HepG2 (cell line): ENCODE results near the gene CNOT6. TPM values are rescaled to one million over a fixed set of nuclear protein-coding genes. Genes with fewer than 3 reads are reported as not detected.

Experiments
- ATAC-seq: fragments of 200-7000 bp; cut with Tn5 transposase; 3 replicates; pipeline ENCODE4 v1.9.1; 2020; ENCODE audit warnings: mild to moderate bottlenecking, moderate library complexity
- BruUV-seq: library from RNA; stranded (reverse); fragments of 400-500 nt; replicated peaks from 2 replicates; lab custom pipeline; 2021; lab: Mats Ljungman, UMichigan
- CTCF ChIA-PET: fragments of 300-600 bp; formaldehyde crosslinking; extraction: SDS; loops from one replicate; lab custom pipeline; 2021; ENCODE audit warnings: low total read pairs, inconsistent platforms, low intra/inter-chr PET ratio; lab: Yijun Ruan, JAX
- POLR2A ChIA-PET: fragments of 350-600 bp; sonication (Branson Sonifier 250); formaldehyde crosslinking; loops from one replicate; lab custom pipeline; 2020; ENCODE audit warnings: antibody characterized with exemption, inconsistent platforms; lab: Yijun Ruan, JAX
- DNase-seq: peaks from one replicate; pipeline ENCODE4 v3.0.0-alpha.2; 2015; ENCODE audit warnings: low spot score
- FAIRE-seq: peaks from 3 replicates; lab custom pipeline; 2011; peaks lifted over from hg19 to GRCh38; lab: Jason Lieb, UNC
- H2AFZ ChIP-seq: one replicate; pipeline ENCODE4 v1.6.1; 2011; ENCODE audit warnings: low read length, inconsistent platforms
- H3K27ac ChIP-seq: fragments of 300-600 bp; 3 replicates; pipeline ENCODE4 v1.8.0; 2011; ENCODE audit warnings: mixed run types, mild to moderate bottlenecking, mixed read lengths, low read length, inconsistent platforms; ENCODE audit not compliant: insufficient read depth; ENCODE audit errors: extremely low read length
- H3K27me3 ChIP-seq, 2 experiments: fragments of 200-600 bp in 1 of 2; 2 replicates in 1 of 2; 3 replicates in 1 of 2; pipeline versions ENCODE4 v1.6.0 to v1.8.0; 2011; ENCODE audit warnings: low read length in 2 of 2, mild to moderate bottlenecking in 2 of 2, moderate library complexity in 2 of 2, inconsistent platforms in 1 of 2; ENCODE audit not compliant: insufficient read depth in 2 of 2, control insufficient read depth in 1 of 2
- H3K36me3 ChIP-seq, 2 experiments: fragments of 200-600 bp in 1 of 2; replicated peaks in 1 of 2; 2 replicates in 1 of 2; 3 replicates in 1 of 2; pipeline versions ENCODE4 v1.5.1 to v1.8.0; 2011; ENCODE audit warnings: low read length in 2 of 2, inconsistent platforms in 1 of 2; ENCODE audit not compliant: insufficient read depth in 2 of 2, control insufficient read depth in 1 of 2
- H3K4me1 ChIP-seq: 2 replicates; pipeline ENCODE4 v1.5.1; 2012; ENCODE audit warnings: low read length, inconsistent platforms; ENCODE audit not compliant: insufficient read depth
- H3K4me2 ChIP-seq: 2 replicates; pipeline ENCODE4 v1.6.0; 2011; ENCODE audit warnings: low read depth, low read length, inconsistent platforms
- H3K4me3 ChIP-seq, 3 experiments: fragments of 200-600 bp in 1 of 3; sonication (generic), shearing (Covaris generic) in 1 of 3; replicated peaks in 1 of 3; 2 replicates each; pipeline ENCODE4 v1.5.1; 2011 to 2016; ENCODE audit warnings: low read length in 3 of 3, inconsistent platforms in 2 of 3, low read depth in 2 of 3, mild to moderate bottlenecking in 2 of 3, control low read depth in 1 of 3, mixed read lengths in 1 of 3; ENCODE audit not compliant: insufficient read depth in 1 of 3
- H3K79me2 ChIP-seq: one replicate; pipeline ENCODE4 v1.6.1; 2011; ENCODE audit warnings: low read length, inconsistent platforms; ENCODE audit not compliant: insufficient read depth
- H3K9ac ChIP-seq: 2 replicates; pipeline ENCODE4 v1.6.0; 2011; ENCODE audit warnings: mild to moderate bottlenecking, low read depth, low read length, inconsistent platforms; ENCODE audit not compliant: insufficient read depth
- H3K9me3 ChIP-seq: 2 replicates; pipeline ENCODE4 v1.5.1; 2012; ENCODE audit warnings: mild to moderate bottlenecking, low read length
- H4K20me1 ChIP-seq: 2 replicates; pipeline ENCODE4 v1.6.0; 2011; ENCODE audit warnings: inconsistent platforms, mild to moderate bottlenecking, low read length, moderate library complexity; ENCODE audit not compliant: insufficient read depth
- KDM1A ChIP-seq: IDR thresholded peaks from 2 replicates; pipeline ENCODE4 v1.6.1; 2016; ENCODE audit warnings: missing compliant biosample characterization
- KDM4B ChIP-seq: sonication (generic); formaldehyde crosslinking; IDR thresholded peaks from 2 replicates; pipeline ENCODE4 v1.4.0; 2020; ENCODE audit warnings: missing genetic modification reagents
- MIXL1 ChIP-seq: IDR thresholded peaks from 2 replicates; pipeline ENCODE4 v1.6.1; 2016
- RAD21 ChIP-seq: fragments of 450-650 bp; formaldehyde crosslinking; IDR thresholded peaks from 2 replicates; pipeline ENCODE4 v1.5.0; 2020; ENCODE audit warnings: mild to moderate bottlenecking
- XRCC5 ChIP-seq: fragments of 200-400 bp; formaldehyde crosslinking; optimal IDR thresholded peaks from 2 replicates; pipeline ENCODE3; 2017; ENCODE audit warnings: mild to moderate bottlenecking, low read length
- ZNF225 ChIP-seq: sonication (generic); formaldehyde crosslinking; IDR thresholded peaks from 2 replicates; pipeline ENCODE4 v1.4.0; 2020; ENCODE audit warnings: mild to moderate bottlenecking, missing genetic modification reagents
- ZNF510 ChIP-seq: sonication (generic); formaldehyde crosslinking; IDR thresholded peaks from 2 replicates; pipeline ENCODE4 v1.4.0; 2020; ENCODE audit warnings: low read depth, mild to moderate bottlenecking, missing genetic modification reagents
- ZNF552 ChIP-seq: sonication (generic); formaldehyde crosslinking; IDR thresholded peaks from 2 replicates; pipeline ENCODE4 v1.9.0; 2022; ENCODE audit warnings: missing genetic modification reagents, mild to moderate bottlenecking, borderline replicate concordance
- ZNF724P ChIP-seq: sonication (generic); formaldehyde crosslinking; IDR thresholded peaks from 2 replicates; pipeline ENCODE4 v1.8.0; 2022; ENCODE audit warnings: missing genetic modification reagents, borderline replicate concordance
- WGBS: methylation state at CpG from one replicate; pipeline ENCODE4 v1.1.6; 2017; ENCODE audit warnings: low lambda C conversion rate; 5-methylcytosine and 5-hydroxymethylcytosine counted together
- in situ Hi-C: cut with HindIII; loops from 2 replicates; pipeline ENCODE4 v1.10.0; 2017; ENCODE audit warnings: low pct_unique_long_range_greater_than_20kb; ENCODE audit not compliant: extremely low pct_ligation_motif_present
- intact Hi-C: fragments of 100-400 bp; cut with micrococcal nuclease; formaldehyde crosslinking; loops from one replicate; pipeline ENCODE4 v1.10.0; 2022; ENCODE audit not compliant: unreplicated experiment
- polyA plus RNA-seq, 8 experiments: library from polyadenylated mRNA; depleted of rRNA in 3 of 8; stranded (reverse) in 7 of 8; unstranded in 1 of 8; fragments of >200 nt; fragmentation: Illumina TruSeq in 4 of 8; extraction: Trizol in 4 of 8; gene quantifications; 2 replicates each; pipeline versions ENCODE4 v1.2.1 to v1.2.3, GENCODE V29; 2011 to 2016; ENCODE audit warnings: low read depth in 4 of 8, missing spikeins in 1 of 8, mixed read lengths in 1 of 8; ENCODE audit not compliant: insufficient read depth in 1 of 8
- total RNA-seq, 5 experiments: library from RNA; depleted of rRNA; stranded (reverse); fragments of >200 nt; fragmentation: Illumina TruSeq; extraction: Trizol; gene quantifications; 2 replicates each; pipeline ENCODE4 v1.2.3, GENCODE V29; 2016; ENCODE audit warnings: low read depth in 1 of 5
- TF ChIP-seq, protein P1 (sequence below): sonication (generic); formaldehyde crosslinking; IDR thresholded peaks from 2 replicates; pipeline ENCODE4 v1.5.1; 2020; ENCODE audit warnings: mild to moderate bottlenecking, missing genetic modification reagents, borderline replicate concordance
- TF ChIP-seq, protein P2 (sequence below): sonication (generic); formaldehyde crosslinking; IDR thresholded peaks from 2 replicates; pipeline ENCODE4 v1.5.0; 2020; ENCODE audit warnings: mild to moderate bottlenecking, missing genetic modification reagents, moderate library complexity
- TF ChIP-seq, protein P3 (sequence below): sonication (generic); formaldehyde crosslinking; IDR thresholded peaks from 2 replicates; pipeline ENCODE4 v1.8.1; 2023; ENCODE audit warnings: missing genetic modification reagents, inconsistent platforms, borderline replicate concordance

The CNOT6 gene
- total and polyA plus RNA-seq, 2 of the 13 experiments (the other 11 are each of a cell fraction or from before 2014, with no cell fraction given), result 8.8 to 9.1 TPM

DNA sequence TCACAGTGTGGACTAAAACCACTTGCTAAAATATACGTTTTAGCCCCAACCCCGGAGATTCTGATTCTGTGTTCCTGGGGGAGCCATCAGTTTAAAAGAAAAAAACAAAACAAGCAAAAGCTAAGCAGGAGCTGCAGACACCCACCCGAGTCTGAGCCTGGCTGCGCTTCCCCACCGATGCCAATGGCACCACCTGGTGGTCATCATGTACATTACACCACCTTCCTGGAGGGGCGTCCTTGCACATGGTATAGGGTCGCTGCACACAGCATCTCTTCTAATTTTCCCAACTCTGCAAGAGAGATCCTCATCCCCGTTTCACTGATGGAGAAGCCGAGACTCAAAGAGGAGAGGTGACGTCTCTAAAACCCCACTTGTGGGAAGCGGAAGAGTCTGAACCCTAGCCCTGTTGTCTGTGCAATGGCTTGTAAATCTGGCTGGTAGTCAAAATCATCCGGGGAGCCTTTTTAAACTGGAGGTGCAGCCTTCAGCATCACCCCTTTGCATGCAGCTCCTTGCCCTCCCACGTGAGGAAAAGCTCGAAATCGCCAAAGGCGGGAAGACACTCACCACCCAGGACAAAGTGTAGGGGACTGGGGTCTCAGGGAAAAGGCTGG lies 23.1 kb upstream of the CNOT6 start:
- peaks cover 3 to 31% of the 10 kb centered on the region in 2 experiments; a peak in 3 of 5 replicates for H3K27me3 ChIP-seq
- BruUV-seq, result no TSS peak
- 0 out of 2 replicates have a peak, but pooled peaks cover 2% of the 10 kb centered on the region for H4K20me1 ChIP-seq
- intact Hi-C loops (loop anchor here (5.0 to 10.0 kb wide), 2 partner anchors 59 to 176 kb away; partner anchors contain the start of gene MAPK9), in situ Hi-C loops (loop anchor here (10.0 to 25.0 kb wide), 2 partner anchors 176 to 259 kb away; partner anchors contain the start of genes MAPK9 and RASGEF1C)
- no peak overlapping the region for H3K4me3 ChIP-seq
- H3K4me2 ChIP-seq, result no peak overlapping the region
- H3K9ac ChIP-seq, result no peak overlapping the region
- peaks cover 13% of the 10 kb centered on the region for H3K4me1 ChIP-seq
- no peaks in the 10 kb centered on the region for H3K36me3 ChIP-seq
- DNase-seq, result peak; percentile 25
- no peaks in the 10 kb centered on the region for H3K9me3 ChIP-seq
- H3K27ac ChIP-seq, result no peak overlapping the region
- peak; percentile 88 for FAIRE-seq
- ChIA-PET CTCF (interaction anchor here (0.7 to 1.7 kb wide), 5 partner anchors 57 to 344 kb away, joined by 3 to 6 read pairs (median 5); partner anchors contain the start of gene MAPK9), POLR2A (no interaction called here)
- WGBS, result 19% methylated on average over 15 of the region's 16 CpGs
- no peak overlapping the region for H2AFZ ChIP-seq
- ATAC-seq, result peak; percentile 77
- no peaks in the 10 kb centered on the region for H3K79me2 ChIP-seq
- TF ChIP-seq, protein P1, sequence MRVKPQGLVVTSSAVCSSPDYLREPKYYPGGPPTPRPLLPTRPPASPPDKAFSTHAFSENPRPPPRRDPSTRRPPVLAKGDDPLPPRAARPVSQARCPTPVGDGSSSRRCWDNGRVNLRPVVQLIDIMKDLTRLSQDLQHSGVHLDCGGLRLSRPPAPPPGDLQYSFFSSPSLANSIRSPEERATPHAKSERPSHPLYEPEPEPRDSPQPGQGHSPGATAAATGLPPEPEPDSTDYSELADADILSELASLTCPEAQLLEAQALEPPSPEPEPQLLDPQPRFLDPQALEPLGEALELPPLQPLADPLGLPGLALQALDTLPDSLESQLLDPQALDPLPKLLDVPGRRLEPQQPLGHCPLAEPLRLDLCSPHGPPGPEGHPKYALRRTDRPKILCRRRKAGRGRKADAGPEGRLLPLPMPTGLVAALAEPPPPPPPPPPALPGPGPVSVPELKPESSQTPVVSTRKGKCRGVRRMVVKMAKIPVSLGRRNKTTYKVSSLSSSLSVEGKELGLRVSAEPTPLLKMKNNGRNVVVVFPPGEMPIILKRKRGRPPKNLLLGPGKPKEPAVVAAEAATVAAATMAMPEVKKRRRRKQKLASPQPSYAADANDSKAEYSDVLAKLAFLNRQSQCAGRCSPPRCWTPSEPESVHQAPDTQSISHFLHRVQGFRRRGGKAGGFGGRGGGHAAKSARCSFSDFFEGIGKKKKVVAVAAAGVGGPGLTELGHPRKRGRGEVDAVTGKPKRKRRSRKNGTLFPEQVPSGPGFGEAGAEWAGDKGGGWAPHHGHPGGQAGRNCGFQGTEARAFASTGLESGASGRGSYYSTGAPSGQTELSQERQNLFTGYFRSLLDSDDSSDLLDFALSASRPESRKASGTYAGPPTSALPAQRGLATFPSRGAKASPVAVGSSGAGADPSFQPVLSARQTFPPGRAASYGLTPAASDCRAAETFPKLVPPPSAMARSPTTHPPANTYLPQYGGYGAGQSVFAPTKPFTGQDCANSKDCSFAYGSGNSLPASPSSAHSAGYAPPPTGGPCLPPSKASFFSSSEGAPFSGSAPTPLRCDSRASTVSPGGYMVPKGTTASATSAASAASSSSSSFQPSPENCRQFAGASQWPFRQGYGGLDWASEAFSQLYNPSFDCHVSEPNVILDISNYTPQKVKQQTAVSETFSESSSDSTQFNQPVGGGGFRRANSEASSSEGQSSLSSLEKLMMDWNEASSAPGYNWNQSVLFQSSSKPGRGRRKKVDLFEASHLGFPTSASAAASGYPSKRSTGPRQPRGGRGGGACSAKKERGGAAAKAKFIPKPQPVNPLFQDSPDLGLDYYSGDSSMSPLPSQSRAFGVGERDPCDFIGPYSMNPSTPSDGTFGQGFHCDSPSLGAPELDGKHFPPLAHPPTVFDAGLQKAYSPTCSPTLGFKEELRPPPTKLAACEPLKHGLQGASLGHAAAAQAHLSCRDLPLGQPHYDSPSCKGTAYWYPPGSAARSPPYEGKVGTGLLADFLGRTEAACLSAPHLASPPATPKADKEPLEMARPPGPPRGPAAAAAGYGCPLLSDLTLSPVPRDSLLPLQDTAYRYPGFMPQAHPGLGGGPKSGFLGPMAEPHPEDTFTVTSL, result no peak
- TF ChIP-seq ZNF552 (CRISPR knock-in tag), result no peak
- TF ChIP-seq, protein P2, sequence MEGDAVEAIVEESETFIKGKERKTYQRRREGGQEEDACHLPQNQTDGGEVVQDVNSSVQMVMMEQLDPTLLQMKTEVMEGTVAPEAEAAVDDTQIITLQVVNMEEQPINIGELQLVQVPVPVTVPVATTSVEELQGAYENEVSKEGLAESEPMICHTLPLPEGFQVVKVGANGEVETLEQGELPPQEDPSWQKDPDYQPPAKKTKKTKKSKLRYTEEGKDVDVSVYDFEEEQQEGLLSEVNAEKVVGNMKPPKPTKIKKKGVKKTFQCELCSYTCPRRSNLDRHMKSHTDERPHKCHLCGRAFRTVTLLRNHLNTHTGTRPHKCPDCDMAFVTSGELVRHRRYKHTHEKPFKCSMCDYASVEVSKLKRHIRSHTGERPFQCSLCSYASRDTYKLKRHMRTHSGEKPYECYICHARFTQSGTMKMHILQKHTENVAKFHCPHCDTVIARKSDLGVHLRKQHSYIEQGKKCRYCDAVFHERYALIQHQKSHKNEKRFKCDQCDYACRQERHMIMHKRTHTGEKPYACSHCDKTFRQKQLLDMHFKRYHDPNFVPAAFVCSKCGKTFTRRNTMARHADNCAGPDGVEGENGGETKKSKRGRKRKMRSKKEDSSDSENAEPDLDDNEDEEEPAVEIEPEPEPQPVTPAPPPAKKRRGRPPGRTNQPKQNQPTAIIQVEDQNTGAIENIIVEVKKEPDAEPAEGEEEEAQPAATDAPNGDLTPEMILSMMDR, result peak; percentile 85
- no peak for TF ChIP-seq KDM1A (CRISPR knock-in tag)
- 0 out of 2 replicates have a peak, but pooled peaks have one; percentile 16 for TF ChIP-seq MIXL1 (CRISPR knock-in tag)
- TF ChIP-seq XRCC5, result peak; percentile 20
- peak; percentile 62 for TF ChIP-seq RAD21 (CRISPR knock-in tag)
- no peak for TF ChIP-seq KDM4B (CRISPR knock-in tag)
- no peak for TF ChIP-seq ZNF510 (CRISPR knock-in tag)
- TF ChIP-seq ZNF724P, result no peak
- TF ChIP-seq, protein P3, sequence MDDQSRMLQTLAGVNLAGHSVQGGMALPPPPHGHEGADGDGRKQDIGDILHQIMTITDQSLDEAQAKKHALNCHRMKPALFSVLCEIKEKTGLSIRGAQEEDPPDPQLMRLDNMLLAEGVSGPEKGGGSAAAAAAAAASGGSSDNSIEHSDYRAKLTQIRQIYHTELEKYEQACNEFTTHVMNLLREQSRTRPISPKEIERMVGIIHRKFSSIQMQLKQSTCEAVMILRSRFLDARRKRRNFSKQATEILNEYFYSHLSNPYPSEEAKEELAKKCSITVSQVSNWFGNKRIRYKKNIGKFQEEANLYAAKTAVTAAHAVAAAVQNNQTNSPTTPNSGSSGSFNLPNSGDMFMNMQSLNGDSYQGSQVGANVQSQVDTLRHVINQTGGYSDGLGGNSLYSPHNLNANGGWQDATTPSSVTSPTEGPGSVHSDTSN (CRISPR knock-in tag), result no peak
- TF ChIP-seq ZNF225 (CRISPR knock-in tag), result no peak
